Activated CD4-positive, alpha-beta T cell treated with anti-CD3 and anti-CD28 coated beads for 36 hours (primary cell): Measurements from ENCODE around the gene ASMTL. TPM values are rescaled to one million over a fixed set of nuclear protein-coding genes. Genes with fewer than 3 reads are reported as not detected.

Source experiments
- ATAC-seq: fragments of 200-7000 bp; cut with Tn5 transposase; one replicate; pipeline ENCODE4 v1.10.0; 2021; ENCODE audit warnings: mild to moderate bottlenecking, moderate library complexity
- CTCF ChIA-PET: fragments of 350-600 bp; sonication (Branson Sonifier 250); formaldehyde crosslinking; loops from one replicate; lab custom pipeline; 2021; ENCODE audit warnings: antibody characterized with exemption; lab: Charles Lee
- POLR2A ChIA-PET: fragments of 350-600 bp; sonication (Branson Sonifier 250); formaldehyde crosslinking; loops from one replicate; lab custom pipeline; 2021; ENCODE audit warnings: antibody characterized with exemption, inconsistent platforms; lab: Charles Lee
- DNase-seq: peaks from one replicate; pipeline ENCODE4 v3.0.0-alpha.2; 2020
- H3K27ac Mint-ChIP-seq: one replicate; pipeline ENCODE4 v1.8.0; 2021; ENCODE audit warnings: mixed read lengths
- H3K27me3 Mint-ChIP-seq: one replicate; pipeline ENCODE4 v1.8.0; 2021; ENCODE audit warnings: mixed read lengths
- H3K36me3 Mint-ChIP-seq: one replicate; pipeline ENCODE4 v1.8.0; 2021; ENCODE audit warnings: low read depth, mixed read lengths
- H3K4me1 Mint-ChIP-seq: one replicate; pipeline ENCODE4 v1.8.0; 2021; ENCODE audit warnings: mixed read lengths
- H3K4me3 Mint-ChIP-seq: one replicate; pipeline ENCODE4 v1.8.0; 2021; ENCODE audit warnings: mild to moderate bottlenecking, moderate library complexity, mixed read lengths
- H3K9me3 Mint-ChIP-seq: one replicate; pipeline ENCODE4 v1.8.0; 2021; ENCODE audit warnings: low read depth, mixed read lengths
- intact Hi-C, 2 experiments: fragments of 100-400 bp; cut with DNase I in 1 of 2; cut with micrococcal nuclease in 1 of 2; formaldehyde crosslinking; loops; one replicate each; pipeline versions ENCODE4 v1.14.2 to v1.15.1; 2022 to 2024; cut with DNase I, micrococcal nuclease
- total RNA-seq, 2 experiments: library from RNA; stranded (reverse); gene quantifications; one replicate each; pipeline ENCODE4 v1.2.3, GENCODE V29; 2021

The ASMTL gene
- total RNA-seq, 2 experiments from 2014 or later = 33.9 to 38.3 TPM

- no peak overlapping the region for H3K4me3 Mint-ChIP-seq
- ChIA-PET POLR2A (no interaction called here), CTCF (no interaction called here)
- ATAC-seq (no peak), DNase-seq (no peak)
- H3K27me3 Mint-ChIP-seq = no peaks in the 10 kb centered on the region
- intact Hi-C loops = loop anchor here in 1 of 2 experiments (10.0 kb wide), 1 partner anchor 1229 kb away; the partner anchor contains the start of gene CD99
- H3K36me3 Mint-ChIP-seq = peaks cover 31% of the 10 kb centered on the region
- H3K9me3 Mint-ChIP-seq = no peaks in the 10 kb centered on the region
- H3K4me1 Mint-ChIP-seq = peaks cover 75% of the 10 kb centered on the region
- peak overlapping the region; percentile 78 for H3K27ac Mint-ChIP-seq
Measured at GRCh38 chrX:1465286-1466231, 12.8 kb upstream of the ASMTL start.

- ATAC-seq (no peak), DNase-seq (no peak)
- Mint-ChIP-seq H3K9me3 (no peaks in the 10 kb centered on the region), H3K36me3 (peaks cover 31% of the 10 kb centered on the region), H3K27me3 (no peaks in the 10 kb centered on the region), H3K4me3 (peak overlapping the region; percentile 52), H3K27ac (peak overlapping the region; percentile 78), H3K4me1 (peaks cover 70% of the 10 kb centered on the region)
- CTCF ChIA-PET = no interaction called here
- POLR2A ChIA-PET = no interaction called here
- intact Hi-C loops = loop anchor here in 1 of 2 experiments (10.0 kb wide), 1 partner anchor 1230 kb away; the partner anchor contains the start of gene CD99
Measured at GRCh38 chrX:1464971-1465285, 12.2 kb upstream of the ASMTL start.

GRCh38 chrX:1464041-1464970 lies 11.6 kb upstream of the ASMTL start:
- Mint-ChIP-seq H3K4me3 (peak overlapping the region; percentile 52), H3K36me3 (peaks cover 31% of the 10 kb centered on the region), H3K9me3 (no peaks in the 10 kb centered on the region), H3K4me1 (peaks cover 64% of the 10 kb centered on the region), H3K27ac (peak overlapping the region; percentile 97), H3K27me3 (no peaks in the 10 kb centered on the region)
- ChIA-PET CTCF (no interaction called here), POLR2A (no interaction called here)
- DNase-seq (peak; percentile 39), ATAC-seq (no peak)
- intact Hi-C loops = loop anchor here in 1 of 2 experiments (10.0 kb wide), 1 partner anchor 1230 kb away; the partner anchor contains the start of gene CD99

GRCh38 chrX:1463581-1463980 lies 10.9 kb upstream of the ASMTL start:
- ChIA-PET CTCF (no interaction called here), POLR2A (no interaction called here)
- no peaks in the 10 kb centered on the region for H3K9me3 Mint-ChIP-seq
- no peaks in the 10 kb centered on the region for H3K27me3 Mint-ChIP-seq
- DNase-seq (peak; percentile 5), ATAC-seq (no peak)
- peaks cover 31% of the 10 kb centered on the region for H3K36me3 Mint-ChIP-seq
- peak overlapping the region; percentile 53 for H3K4me3 Mint-ChIP-seq
- peak overlapping the region; percentile 97 for H3K27ac Mint-ChIP-seq
- H3K4me1 Mint-ChIP-seq = peaks cover 60% of the 10 kb centered on the region
- intact Hi-C loops = loop anchor here (1.0 to 10.0 kb wide), 8 partner anchors 18 to 1233 kb away; partner anchors contain the start of genes AKAP17A (in 1 of the 2) and CD99 (in 1 of the 2)

- H3K4me3 Mint-ChIP-seq = peak overlapping the region; percentile 53
Measured at GRCh38 chrX:1462596-1463251, 10.0 kb upstream of the ASMTL start.

GRCh38 chrX:1462110-1462509 lies 9.4 kb upstream of the ASMTL start:
- Mint-ChIP-seq H3K27ac (peak overlapping the region; percentile 97), H3K9me3 (no peaks in the 10 kb centered on the region), H3K4me3 (peak overlapping the region; percentile 53), H3K4me1 (peaks cover 49% of the 10 kb centered on the region), H3K27me3 (no peaks in the 10 kb centered on the region), H3K36me3 (peaks cover 25% of the 10 kb centered on the region)
- ATAC-seq (no peak), DNase-seq (no peak)
- ChIA-PET POLR2A (no interaction called here), CTCF (no interaction called here)
- intact Hi-C loops = loop anchor here (1.0 to 10.0 kb wide), 7 partner anchors 67 to 1235 kb away; partner anchors contain the start of genes AKAP17A (in 1 of the 2) and CD99 (in 1 of the 2)

More at GRCh38 chrX:1462596-1463251, 10.0 kb upstream of the ASMTL start:
- peaks cover 54% of the 10 kb centered on the region for H3K4me1 Mint-ChIP-seq
- no peaks in the 10 kb centered on the region for H3K27me3 Mint-ChIP-seq
- H3K9me3 Mint-ChIP-seq = no peaks in the 10 kb centered on the region
- ChIA-PET POLR2A (no interaction called here), CTCF (no interaction called here)
- intact Hi-C loops = loop anchor here (1.0 to 10.0 kb wide), 8 partner anchors 19 to 1234 kb away; partner anchors contain the start of genes AKAP17A (in 1 of the 2) and CD99 (in 1 of the 2)
- DNase-seq = peak; percentile 87
- peaks cover 29% of the 10 kb centered on the region for H3K36me3 Mint-ChIP-seq
- H3K27ac Mint-ChIP-seq = peak overlapping the region; percentile 97
- ATAC-seq = peak; percentile 90

- Mint-ChIP-seq H3K27ac (no peak overlapping the region), H3K27me3 (no peaks in the 10 kb centered on the region), H3K9me3 (no peaks in the 10 kb centered on the region), H3K4me3 (no peak overlapping the region), H3K36me3 (no peaks in the 10 kb centered on the region), H3K4me1 (peaks cover 8% of the 10 kb centered on the region)
- CTCF ChIA-PET = no interaction called here
- DNase-seq (no peak), ATAC-seq (no peak)
- POLR2A ChIA-PET = no interaction called here
- intact Hi-C loops = loop anchor here (2.0 kb wide), 3 partner anchors 25 to 193 kb away; no protein-coding TSS in a partner anchor
Measured at GRCh38 chrX:1455948-1456280, 3.2 kb upstream of the ASMTL start.

- peak overlapping the region; percentile 47 for H3K27ac Mint-ChIP-seq
Measured at GRCh38 chrX:1453951-1454785, 1.5 kb upstream of the ASMTL start.

GRCh38 chrX:1453395-1453783 lies 680 bp upstream of the ASMTL start:
- H3K27ac Mint-ChIP-seq = peak overlapping the region; percentile 89
- no peak for DNase-seq
- intact Hi-C loops = loop anchor here (1.0 to 5.0 kb wide), 8 partner anchors 61 to 1238 kb away; partner anchors contain the start of genes SLC25A6 (in 2 of the 2), AKAP17A (in 1 of the 2), CD99 (in 1 of the 2) and PPP2R3B (in 1 of the 2)
- H3K9me3 Mint-ChIP-seq = peaks cover 15% of the 10 kb centered on the region
- ATAC-seq = peak; percentile 64
- ChIA-PET CTCF (no interaction called here), POLR2A (no interaction called here)
- no peaks in the 10 kb centered on the region for H3K27me3 Mint-ChIP-seq
- H3K36me3 Mint-ChIP-seq = peaks cover 18% of the 10 kb centered on the region
- H3K4me1 Mint-ChIP-seq = peaks cover 8% of the 10 kb centered on the region
- H3K4me3 Mint-ChIP-seq = peak overlapping the region; percentile 83

More at GRCh38 chrX:1453951-1454785, 1.5 kb upstream of the ASMTL start:
- ChIA-PET POLR2A (no interaction called here), CTCF (no interaction called here)
- Mint-ChIP-seq H3K4me1 (peaks cover 8% of the 10 kb centered on the region), H3K9me3 (peaks cover 7% of the 10 kb centered on the region), H3K27me3 (no peaks in the 10 kb centered on the region), H3K4me3 (peak overlapping the region; percentile 53), H3K36me3 (peaks cover 10% of the 10 kb centered on the region)
- ATAC-seq (peak; percentile 57), DNase-seq (peak; percentile 96)
- intact Hi-C loops = loop anchor here (1.0 to 5.0 kb wide), 15 partner anchors 27 to 1237 kb away; partner anchors contain the start of genes P2RY8 (in 2 of the 2), SLC25A6 (in 2 of the 2), AKAP17A (in 1 of the 2) and CD99 (in 1 of the 2)
